NCI-H748 treated with DMSO at 0.1 percent for 48 hours (cell line): ENCODE results near the gene GATAD2A.
"Not testable (repeated sequence)": the region's sequence is repeated elsewhere in the genome, so short reads cannot be mapped to it uniquely, and the experiment has no call there.

Source experiments
- DNase-seq: peaks from one replicate; lab custom pipeline; 2025; lab: John Stamatoyannopoulos, UW

GATAD2A gene

DNA sequence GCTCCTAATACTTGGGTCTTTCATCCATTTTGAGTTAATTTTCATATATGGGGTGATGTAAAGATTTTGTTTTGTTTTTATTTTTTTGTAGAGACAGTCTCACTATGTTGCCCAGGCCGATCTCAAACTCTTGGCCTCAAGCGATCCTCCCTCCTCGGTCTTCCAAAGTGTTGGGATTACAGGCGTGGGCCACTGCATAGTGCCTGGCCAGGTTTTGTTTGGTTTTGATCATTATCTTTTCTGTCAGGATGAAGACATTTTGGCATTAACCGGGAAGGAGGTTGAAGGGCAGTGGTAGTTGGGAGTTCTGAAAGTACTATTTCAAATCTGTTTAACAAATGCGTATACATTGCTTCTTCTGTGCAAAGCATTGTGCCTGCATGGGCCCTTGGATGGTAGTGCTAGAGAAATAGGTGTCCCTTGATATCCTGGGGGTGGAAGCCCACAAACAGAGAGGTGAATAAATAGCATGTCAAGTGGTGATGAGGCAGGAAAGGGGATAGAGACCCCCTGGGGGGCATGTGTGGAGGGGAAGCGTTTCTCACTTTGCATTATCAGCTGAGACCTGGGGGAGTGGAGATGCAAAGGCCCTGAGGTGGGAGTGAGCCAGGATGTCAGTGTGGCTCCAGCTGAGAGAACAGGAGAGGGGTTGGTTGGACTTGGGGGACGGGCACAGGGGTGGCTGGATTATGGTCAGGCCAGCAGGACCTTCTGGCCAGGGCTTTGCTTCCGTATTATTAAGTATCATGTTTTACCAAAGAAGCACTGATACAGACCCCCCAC, 41.4 kb downstream of the GATAD2A start:
- DNase-seq: no peak

DNA sequence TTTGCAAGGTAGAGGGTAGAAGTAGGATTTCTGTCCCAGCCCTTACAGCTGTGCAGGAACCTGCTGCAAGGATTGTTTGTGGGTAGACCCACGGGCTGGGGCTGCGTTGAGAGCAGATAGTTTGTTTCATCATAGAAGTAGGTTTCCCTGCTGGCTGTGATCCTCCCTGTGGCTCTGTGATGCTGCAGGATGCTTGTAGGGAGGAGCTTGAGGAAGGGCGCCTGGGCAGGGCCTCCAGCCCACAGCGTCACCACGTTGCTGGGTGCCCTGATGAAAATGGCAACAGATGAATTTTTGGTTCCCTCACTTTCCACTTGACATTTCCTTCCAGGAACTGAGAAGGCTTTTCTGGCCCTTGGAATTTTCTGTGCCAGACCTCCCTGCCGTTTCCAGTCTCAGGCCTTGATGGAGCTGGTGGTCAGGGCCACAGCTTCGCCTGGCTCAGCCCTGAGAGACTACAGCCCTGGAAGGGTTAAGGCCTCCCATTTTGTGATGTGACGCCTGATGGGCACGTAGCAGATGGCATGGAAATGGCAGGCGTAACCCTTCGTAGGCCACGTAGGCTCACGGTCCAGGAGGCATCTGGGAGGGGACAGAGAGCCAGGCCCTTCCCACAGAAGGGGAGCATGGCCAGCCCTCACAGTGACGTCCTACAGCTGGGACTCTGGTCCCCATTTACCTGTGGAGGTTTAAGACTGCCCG, 42.2 kb downstream of the GATAD2A start:
- DNase-seq: no peak

DNA sequence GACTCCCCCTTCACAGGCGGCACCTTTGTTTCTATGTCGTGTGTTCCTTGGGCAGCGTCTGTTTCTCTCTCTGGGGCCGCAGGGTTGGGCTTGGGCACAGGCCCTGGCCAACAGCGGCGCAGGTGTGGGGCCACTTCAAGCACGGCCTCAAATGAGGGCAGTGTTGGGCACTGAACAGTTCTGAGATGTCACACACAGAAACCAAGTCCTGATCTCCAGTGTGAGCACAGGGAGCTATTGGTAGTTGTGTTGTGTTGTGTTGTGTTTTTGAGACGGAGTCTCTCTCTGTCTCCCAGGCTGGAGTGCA, 42.7 kb downstream of the GATAD2A start:
- DNase-seq: no peak

DNA sequence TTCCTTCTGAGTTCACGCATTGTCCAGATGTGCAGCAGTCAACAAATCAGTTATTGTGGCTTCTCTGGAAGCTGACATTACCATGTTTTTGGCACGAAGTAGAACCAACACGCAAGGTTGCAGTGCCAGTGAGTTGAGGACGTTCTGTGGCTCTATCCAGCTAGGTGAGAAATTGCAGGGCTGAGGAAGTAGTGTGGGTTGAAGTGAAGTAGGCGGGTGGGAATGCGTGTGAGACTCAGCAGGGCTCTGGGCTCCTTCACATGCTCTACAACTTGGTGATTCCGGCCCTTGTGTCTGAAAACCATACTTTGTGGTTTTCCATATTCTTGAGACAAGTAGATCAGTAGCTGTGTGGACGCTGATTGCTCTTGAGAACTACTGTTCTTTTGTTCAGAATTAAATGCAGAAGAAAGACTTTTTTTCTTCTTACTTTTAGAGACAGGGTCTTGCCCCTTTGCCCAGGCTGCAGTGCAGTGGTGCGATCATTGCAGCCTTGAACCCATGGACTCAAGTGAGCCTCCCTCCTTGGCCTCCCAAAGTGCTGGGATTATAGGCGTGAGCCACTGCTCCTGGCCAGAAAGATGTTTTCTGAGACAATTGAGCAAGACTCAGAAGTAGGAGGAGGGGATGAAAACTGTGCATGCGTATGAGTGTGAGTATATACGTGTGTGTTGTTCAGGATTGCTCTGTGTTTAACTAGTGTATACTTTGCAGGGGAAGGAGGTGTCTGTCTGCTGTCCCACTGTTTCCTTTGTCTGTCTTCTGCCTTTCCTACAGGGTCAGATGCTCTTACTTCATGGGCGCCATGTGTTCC, 46.2 kb downstream of the GATAD2A start:
- DNase-seq: no peak

DNA sequence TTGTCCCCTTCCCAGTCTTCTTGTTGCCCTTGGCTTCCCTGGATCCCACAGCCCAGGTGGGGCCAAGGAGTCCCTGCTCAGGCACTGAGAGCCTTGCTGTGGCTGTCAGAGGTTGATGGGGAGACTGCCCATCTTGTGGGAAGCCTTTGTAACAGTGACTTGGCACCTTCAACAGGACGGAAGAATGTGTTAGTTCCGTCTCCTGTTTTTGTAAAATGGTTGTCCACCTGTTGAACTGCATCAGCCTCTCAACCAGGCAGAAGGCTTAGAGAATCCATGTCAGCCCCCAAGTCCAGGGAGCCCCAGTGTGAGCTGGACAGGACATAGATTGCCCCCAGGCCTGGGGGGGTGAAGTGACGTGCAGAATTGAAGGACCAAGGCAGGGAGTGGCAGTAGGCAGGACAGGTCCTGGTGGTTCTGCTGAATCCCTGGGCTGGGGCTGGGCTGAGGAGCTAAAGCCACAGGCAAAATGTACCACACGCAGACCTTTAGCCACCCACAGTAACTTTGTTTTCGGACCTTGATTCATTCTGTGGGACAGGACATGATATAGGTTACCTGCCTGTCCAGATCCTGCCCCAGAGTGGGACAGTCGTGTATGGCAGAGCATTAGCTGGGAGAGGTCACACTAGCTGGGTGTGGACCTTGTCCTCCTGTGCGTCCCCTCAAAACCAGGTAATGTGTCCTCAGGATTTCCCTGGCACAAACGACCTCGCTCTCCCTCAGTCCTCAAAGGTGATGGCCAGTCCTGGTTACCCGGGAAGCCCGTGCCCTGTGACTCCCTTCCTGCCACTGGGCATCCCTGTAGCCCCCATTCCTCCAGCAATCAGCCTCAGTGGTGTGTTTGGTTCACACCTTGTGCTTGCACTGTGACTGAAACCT, 47.0 kb downstream of the GATAD2A start:
- no peak for DNase-seq

DNA sequence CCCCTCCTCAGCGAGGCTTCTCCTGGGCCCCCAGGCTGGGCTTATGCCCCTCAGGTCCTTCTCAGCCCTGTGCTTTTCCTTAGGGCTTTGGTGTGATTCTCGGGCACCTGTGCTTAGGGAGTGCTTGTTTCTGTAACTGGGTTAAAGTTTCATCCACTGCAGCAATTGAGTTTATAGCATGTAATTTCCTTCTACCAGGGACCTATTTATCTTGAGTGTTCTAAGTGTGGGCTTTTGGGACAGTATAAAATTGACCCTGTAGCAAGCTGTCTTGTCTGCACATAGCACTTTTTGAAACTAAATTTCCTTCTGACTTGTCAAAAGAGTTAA, 47.6 kb downstream of the GATAD2A start:
- DNase-seq: no peak

DNA sequence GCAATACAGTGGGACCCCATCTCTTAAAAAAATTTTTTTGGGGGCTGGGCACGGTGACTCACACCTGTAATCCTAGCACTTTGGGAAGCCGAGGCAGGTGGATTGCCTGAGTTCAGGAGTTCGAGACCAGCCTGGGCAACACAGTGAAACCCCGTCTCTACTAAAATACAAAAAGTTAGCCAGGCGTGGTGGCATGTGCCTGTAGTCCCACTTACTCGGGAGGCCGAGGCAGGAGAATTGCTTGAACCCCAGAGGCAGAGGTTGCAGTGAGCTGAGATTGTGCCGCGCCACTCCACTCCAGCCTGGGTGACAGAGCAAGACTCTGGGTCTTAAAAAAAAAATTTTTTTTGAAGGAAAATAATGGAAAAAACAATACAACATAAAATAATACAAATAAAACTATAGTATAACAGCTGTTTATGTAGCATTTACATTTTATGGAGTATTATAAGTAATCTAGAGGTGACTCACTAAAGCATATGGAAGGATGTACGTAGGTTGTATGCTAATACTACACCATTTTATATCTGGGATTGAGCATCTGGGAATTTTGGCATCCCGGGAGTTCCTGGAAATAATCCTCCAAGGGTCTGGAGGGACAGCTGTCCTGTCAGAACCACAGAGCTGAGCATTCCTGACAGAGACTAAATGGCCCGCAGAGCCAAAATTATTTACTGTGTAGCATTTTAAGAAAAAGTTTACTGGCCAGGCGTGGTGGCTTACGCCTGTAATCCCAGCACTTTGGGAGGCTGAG, 49.9 kb downstream of the GATAD2A start:
- DNase-seq: not testable (repeated sequence)

DNA sequence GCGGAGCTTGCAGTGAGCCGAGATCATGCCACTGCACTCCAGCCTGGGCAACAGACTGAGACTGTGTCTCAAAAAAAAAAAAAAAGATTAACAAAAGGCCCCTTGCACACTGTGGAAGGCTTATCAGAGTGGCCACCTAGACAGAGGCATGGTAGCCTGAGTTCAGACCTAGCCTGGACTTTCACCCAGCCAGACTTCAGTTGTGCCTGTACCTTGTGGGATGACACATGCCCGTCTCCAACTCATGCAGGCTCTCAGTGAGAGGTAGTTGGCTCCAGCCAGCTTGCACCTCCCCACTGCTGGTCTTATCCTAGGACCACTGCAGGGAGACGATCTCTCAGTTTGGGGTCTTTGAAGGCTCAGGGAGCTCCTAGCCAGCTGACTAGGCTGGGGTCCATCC, 52.2 kb downstream of the GATAD2A start:
- no peak for DNase-seq

DNA sequence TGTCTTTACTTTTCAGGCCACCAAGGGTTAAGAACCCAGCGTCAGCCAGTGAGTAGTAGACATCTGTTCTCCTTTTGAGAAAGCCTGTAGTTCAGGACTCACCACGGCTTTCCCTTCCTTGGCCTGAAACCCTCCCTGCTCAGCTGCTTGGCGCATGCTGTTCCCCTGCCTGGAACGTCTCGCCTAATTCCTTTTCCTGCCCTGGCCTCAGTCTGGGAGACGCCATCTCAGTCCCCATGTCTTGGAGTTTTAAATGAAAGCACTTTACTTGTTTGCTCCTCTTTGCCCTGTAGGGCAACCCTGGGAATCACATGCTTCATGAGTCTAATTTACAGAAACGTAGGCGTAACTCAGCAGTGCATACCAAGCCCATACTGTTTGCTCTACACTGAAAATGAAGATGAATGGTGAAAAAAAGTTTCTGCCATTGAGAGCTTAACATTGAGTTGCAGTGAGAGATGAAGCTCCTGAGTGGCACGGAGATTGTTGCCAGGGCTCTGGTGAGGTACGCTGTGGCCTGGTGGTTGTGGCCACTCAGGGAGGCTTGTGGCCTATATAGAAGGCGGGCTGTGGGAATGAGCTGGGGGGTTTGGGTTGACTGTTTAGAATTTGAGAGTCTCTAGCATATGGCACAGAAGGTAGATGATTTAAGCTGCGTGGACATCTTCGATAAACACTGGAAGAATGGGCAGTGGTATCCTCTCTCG, 52.8 kb downstream of the GATAD2A start:
- DNase-seq: no peak

DNA sequence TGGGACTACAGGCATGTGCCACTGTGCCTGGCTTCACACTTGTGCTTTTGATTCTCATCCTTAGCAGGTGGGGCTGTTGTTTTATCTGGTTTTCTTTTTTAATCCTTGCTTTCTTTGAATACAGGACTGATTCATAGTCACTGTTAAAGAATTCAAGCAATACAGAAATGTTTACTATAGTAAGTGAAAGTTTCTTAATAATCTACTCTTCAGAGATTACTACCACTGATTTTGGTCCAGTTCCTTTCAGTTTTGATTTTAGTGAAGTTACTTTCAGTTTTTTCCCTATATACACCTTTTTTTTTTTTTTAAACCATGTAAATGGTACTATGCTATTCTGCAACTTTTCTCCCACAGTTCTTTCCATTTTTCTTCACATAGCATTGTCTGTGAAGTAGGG, 53.6 kb downstream of the GATAD2A start:
- no peak for DNase-seq

DNA sequence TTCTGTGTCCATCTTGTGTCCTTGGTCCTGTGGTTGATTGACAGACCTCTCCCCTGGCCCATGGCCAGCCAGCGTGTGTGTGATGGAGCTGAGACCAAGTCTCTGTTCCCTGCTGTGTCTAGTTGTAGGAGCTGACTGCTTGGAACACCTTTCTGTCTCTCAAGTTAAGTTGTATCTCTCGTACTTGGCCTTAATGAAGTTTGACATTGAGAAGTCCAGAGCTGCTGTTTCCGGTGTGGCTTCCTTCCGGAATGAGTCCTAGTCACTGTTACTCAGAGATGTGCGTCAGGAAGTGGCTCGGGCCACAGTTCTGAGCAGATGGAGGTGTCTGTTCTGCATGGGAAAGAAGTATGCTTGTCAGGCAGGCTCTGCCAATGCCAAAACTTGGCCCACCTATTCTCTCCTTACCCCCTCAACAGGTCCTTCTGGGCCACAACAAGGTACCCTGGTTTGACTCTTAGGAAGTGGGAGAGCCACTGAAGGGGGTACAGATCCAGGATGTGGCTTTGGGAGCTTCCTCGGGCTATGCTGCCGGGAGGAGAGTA, 54.3 kb downstream of the GATAD2A start:
- DNase-seq: no peak

DNA sequence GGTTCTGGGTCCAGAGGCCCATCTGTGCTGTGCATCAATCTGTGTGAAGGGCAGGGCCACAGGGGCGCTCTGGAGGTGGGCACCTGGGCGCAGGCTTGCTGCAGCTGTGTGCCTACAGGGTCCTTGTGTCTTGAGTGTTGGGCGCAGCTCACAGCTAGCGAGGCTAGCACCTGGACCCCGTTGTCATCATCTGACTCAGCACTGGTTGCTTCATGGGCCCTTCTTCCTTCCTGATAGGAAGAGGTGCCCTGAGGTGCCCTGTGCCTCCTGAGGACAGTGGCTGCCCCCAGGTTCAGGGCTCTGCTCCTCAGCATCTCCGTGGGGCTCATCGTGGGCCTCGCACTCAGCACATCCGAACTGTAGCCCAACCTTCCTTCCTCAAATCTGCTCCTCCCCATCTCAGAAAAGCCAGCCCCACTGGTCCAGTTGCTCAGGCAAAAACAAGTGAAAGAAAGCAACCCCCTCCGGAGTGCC, 54.8 kb downstream of the GATAD2A start:
- no peak for DNase-seq

DNA sequence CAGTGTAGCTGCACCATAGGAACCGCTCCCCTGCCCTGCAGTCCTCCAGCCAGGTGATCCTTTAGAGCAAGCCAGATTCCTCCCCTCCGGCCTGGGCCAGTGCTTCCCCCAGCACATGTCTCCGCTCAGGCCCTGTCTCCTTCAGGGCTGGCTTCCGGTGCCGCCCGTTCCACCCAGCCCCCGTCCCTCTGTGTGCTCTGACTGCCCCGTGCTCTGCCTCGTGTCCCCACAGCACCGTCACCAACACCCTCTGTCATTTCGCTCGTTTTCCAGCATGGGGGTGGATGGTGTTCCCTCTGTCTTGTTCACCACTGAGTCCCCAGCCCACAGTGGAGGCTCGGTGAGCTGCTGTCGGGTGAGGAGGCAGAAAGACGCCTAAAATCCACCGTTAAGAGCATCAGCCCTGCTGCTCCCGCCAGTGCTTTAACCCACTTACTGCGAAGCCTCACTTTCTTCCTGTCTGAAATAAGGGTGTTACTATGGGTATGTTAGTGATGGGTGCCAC, 55.3 kb downstream of the GATAD2A start:
- no peak for DNase-seq

DNA sequence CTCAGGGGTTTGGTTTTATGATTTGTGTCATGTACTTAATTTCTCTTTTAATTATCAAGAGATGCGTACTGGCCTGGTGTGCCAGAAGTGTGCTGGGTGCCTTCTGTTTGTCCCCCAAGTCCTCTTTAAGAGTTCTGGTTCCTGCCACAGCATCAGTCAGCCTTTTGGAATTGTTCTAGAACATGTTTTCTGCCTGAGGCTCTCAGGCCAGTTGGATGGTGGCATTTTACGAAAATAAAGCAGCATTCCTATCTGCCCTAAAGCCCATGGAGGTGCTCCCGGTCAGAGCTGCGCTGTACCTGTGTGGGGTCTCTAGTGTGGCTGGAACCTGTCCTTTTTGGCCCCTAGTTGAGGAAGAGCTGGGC, 55.8 kb downstream of the GATAD2A start:
- no peak for DNase-seq

DNA sequence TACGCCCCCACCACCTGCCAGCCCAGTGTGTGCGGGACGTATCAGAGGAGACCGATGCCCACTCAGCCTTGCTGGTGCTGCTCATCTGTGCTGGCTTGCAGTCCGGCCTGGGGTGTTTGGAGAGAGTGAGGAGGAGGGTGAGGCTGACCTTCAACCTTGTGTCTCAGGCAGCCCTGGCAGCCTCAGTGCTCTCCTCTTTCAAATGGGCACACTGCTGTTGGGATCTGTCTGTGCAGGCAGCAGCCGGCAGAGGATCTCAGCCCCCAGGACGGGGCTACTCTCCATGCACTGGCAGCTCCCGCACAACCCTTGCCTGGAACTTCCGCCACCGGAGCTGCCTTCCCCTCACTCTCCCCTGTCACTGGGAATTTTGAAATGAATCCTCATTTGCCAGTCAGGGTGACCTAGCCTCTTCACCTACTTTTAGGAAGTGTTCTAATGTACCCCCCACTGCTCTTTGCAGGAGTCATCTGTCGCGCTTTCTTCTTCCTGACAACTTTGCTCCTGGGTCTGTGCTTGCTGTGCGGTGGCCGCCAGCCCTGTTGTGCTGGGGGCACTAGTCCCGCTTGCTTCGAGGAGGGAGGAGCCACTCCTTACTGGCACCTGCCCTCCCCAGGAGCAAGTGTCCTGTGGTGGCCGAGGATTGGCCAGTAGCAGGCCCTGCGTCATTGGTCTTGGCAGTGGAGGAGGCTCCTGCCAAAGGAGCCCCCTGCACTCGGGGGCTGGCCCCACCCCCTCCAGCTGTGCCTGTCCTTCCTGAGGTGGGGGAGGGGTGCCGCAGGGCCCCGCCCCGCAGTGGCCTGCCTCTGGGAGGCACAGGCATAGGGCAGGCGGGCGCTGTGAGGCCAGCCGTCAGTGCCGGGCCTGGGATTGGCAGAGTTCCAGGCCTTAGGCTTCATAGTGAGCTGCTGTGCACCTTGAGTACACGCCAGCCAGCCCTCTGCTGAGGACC, 56.5 kb downstream of the GATAD2A start:
- no peak for DNase-seq

DNA sequence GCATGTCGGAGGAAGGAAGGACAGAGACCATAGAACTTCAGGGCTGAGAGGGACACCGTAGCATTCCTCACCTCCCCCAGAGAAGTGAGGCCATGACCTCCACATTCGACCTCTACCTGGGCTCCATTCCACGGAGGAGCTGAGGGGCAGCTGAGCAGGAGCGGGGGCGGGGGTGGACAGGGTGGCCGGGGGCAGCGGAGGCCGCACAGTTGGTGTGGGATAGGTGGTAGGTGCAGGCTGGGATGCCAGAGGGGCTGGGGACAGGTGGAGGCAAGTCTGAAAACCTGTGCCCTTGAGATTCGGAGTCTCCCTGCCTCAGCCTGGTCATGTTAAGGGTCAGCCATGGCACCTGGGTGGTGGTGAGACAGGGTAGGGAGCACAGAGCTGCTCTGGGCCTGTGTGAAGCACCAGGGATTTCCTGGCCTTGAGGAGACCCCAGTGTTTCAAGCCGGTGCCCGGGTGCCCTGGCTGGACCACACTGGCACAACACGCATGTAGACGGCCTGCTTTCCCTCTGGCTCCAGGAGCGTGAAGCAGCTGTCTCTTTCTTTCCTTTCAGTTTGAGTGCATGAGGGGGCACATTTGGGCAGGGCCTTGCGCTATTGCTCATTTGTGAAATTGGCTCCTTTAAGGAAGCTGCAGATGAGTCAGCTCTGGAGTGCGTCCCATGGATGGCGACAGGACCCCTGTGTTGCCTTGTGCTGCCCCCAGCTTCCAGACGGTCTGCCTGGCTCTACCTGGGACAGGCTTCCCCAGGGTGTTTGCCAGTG, 58.1 kb downstream of the GATAD2A start:
- DNase-seq: no peak

DNA sequence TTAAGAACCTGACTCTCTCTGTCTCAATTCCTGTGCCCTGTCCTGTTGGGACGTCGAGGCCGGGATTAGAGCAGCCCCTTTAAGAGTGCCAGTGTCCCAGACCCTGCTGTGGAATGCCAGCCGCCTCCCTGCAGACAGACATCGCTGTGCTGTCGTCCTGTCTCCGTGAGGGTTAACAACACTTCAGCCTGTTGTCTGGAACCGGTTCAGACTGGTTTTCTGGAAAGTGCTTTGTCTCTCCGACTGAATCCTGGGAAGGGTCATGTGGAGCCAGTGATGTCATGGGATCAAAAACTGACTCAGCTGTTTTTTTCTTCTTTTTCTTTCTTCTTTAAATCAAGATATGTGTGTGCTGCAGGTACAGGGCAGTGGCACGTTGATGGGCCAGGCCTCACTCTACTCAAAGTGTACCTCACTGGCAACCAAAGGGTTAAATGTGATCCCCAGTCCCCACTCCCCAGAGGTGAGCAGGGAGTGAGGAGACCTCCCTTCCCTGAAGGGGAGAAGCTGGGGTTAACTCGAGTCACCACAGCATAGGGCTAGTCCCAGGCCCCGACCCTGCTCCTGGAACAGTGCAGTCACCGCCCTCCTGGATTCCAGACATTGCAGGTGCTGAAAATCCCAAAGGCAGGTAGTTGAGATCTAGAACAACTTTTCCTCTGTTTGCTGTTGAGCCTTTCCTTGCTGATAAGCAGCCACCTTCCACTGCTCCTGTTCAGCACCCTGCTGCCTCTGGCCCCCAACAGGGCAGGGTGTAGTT, 59.0 kb downstream of the GATAD2A start:
- DNase-seq: no peak
